GM19438 (cell line): ENCODE results near the gene KLK8.

ENCODE experiments used
- ATAC-seq: cut with Tn5 transposase; IDR thresholded peaks from one replicate; pipeline ENCODE4 v1.9.1; 2021; ENCODE audit warnings: low read depth; ENCODE audit not compliant: unreplicated experiment

The KLK8 gene

GRCh38 chr19:50957587-50957986, 43.8 kb downstream of the KLK8 start:
- no peak for ATAC-seq

GRCh38 chr19:50952910-50953309, 48.5 kb downstream of the KLK8 start, which contains the start of gene KLK5:
Gene KLK5 (minus strand): TSS chr19:50953038. CDS start chr19:50952657, 381 bp downstream.
- ATAC-seq: no peak

GRCh38 chr19:50949861-50950260, 51.5 kb downstream of the KLK8 start:
- no peak for ATAC-seq

GRCh38 chr19:50947123-50947522, 54.3 kb downstream of the KLK8 start:
- ATAC-seq: no peak
